Mucosa of stomach (tissue), 1 donor: ENCODE measurements around the gene SHC4.

Source experiments
- H3K27me3 ChIP-seq: one replicate; pipeline ENCODE4 v1.7.0; 2013; ENCODE audit warnings: mild to moderate bottlenecking, low read length; ENCODE audit not compliant: control insufficient read depth, insufficient read depth
- H3K36me3 ChIP-seq: one replicate; pipeline ENCODE4 v1.7.0; 2013; ENCODE audit warnings: low read length; ENCODE audit not compliant: control insufficient read depth, insufficient read depth
- H3K4me1 ChIP-seq: one replicate; pipeline ENCODE4 v1.7.0; 2013; ENCODE audit warnings: mild to moderate bottlenecking, low read length; ENCODE audit not compliant: control insufficient read depth, insufficient read depth
- H3K4me3 ChIP-seq: one replicate; pipeline ENCODE4 v1.7.0; 2013; ENCODE audit warnings: low read length
- H3K9ac ChIP-seq: one replicate; pipeline ENCODE4 v1.7.0; 2013; ENCODE audit warnings: mild to moderate bottlenecking, low read length, moderate library complexity
- H3K9me3 ChIP-seq: one replicate; pipeline ENCODE4 v1.7.0; 2013; ENCODE audit warnings: mild to moderate bottlenecking, low read length, moderate library complexity; ENCODE audit not compliant: control insufficient read depth
- donor health status: Pancreatic carcinoma.

SHC4 gene

DNA sequence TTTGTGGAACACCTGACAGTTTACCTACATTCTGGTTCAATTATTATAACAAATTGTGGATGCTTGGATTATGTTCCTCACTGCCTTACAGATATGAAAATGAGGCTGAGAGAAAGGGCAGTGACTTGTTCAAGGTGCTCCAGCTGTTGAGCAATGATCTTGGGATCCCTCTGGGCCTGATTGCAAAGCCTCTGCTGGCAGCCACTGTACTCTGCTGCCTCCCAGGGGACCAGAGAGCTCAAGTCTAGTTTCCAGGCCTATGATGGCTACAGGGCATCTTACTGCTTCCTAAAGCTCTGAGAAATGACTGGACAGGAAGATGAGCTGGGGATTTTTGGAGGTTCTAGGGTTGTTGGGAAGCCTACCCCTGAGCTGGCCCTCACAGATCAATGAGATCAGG is 2.3 kb upstream of the SHC4 start:
- H3K9me3 ChIP-seq, result no peaks in the 10 kb centered on the region
- no peak overlapping the region for H3K9ac ChIP-seq

DNA sequence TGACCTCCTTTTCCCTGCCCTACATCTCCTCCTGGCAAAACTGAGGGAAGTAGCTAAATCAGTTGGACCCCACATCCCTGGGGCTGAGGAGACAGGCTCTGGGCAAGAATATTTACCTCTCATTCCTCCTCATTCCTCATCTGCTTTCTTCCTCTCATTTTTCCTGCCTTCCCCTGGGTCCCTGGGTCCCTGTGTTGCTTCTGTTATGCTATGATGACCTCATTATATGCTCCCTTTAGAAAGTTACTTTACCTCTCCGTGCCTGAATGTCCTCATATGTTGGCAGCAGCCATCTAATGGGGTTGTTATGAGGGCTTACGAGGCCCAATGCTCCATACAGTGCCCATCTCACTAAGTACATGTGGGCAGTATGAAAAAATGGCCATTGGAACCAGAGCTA is 1.2 kb upstream of the SHC4 start:
- no peaks in the 10 kb centered on the region for H3K9me3 ChIP-seq
- H3K4me1 ChIP-seq, result no peaks in the 10 kb centered on the region
- H3K36me3 ChIP-seq, result no peaks in the 10 kb centered on the region
- peaks cover 23% of the 10 kb centered on the region for H3K27me3 ChIP-seq
- no peak overlapping the region for H3K9ac ChIP-seq
- no peak overlapping the region for H3K4me3 ChIP-seq

More for the DNA sequence above, 2.3 kb upstream of the SHC4 start:
- peaks cover 23% of the 10 kb centered on the region for H3K27me3 ChIP-seq
- no peaks in the 10 kb centered on the region for H3K36me3 ChIP-seq
- no peak overlapping the region for H3K4me3 ChIP-seq
- no peaks in the 10 kb centered on the region for H3K4me1 ChIP-seq

DNA sequence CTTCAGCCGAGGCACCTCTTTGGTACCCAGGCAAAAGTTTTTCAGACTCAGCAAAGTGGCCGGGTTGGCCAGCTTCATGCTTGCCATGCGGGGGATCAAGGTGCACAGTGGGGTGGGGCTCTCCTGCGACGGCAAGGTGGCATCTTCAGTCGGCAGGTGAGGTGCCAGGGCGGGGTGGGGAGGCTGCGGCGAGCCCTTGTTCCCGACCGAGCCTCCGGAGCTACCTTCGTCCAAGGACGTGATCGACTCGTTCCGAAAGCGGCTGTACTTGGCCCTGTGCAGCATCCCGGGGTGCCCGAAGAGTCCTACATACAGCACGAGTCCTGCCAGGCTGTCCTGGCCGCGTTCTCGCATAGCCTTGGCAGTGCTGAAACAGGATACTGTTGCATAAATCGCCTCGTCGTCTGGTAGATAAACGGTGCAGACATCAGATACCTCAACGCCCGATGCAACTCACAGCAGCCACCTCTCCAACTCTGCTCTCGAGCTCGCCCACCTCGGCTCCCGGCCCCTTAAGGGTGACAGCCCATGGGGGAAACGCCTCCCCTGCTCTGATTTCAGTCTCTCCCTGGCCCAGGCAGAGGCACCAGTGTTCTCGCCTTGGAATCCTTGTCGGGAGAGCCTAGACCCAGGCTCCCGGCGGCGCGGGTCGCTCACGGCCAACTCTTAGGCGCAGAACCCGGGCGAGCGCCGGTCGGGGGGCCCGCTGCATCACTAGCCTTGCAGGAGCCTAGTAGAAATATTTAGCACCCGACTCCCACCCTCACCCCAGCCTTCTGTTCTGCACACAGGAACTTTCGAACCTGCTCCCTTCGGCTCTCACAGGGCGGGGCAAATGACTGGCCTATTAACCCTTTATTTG is 826 bp downstream of the SHC4 start:
- Histone ChIP-seq H3K9me3 (no peaks in the 10 kb centered on the region), H3K9ac (no peak overlapping the region), H3K4me3 (no peak overlapping the region), H3K36me3 (no peaks in the 10 kb centered on the region), H3K27me3 (peaks cover 30% of the 10 kb centered on the region), H3K4me1 (no peaks in the 10 kb centered on the region)

DNA sequence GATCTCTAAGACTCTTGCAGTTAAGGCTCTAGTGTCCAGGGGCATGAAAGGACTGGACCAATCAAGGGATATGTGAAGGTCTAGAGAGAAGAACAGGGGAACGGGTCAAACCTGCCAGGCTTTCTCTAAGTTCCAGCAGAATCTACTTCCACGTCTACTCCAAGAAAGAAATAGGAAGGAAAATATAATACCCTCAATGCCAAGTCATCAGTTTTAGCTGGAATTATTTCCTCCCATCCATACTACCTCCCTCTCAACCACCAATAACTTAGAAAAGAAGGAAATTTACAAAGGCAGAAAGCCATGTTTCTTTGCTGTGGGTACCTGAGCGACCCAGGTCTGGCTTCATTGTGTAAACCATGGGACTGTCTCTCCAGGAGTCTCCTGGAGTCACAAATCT is 7.8 kb downstream of the SHC4 start:
- Histone ChIP-seq H3K27me3 (peaks cover 9% of the 10 kb centered on the region), H3K9ac (no peak overlapping the region), H3K4me3 (no peak overlapping the region), H3K36me3 (no peaks in the 10 kb centered on the region), H3K4me1 (no peaks in the 10 kb centered on the region), H3K9me3 (no peaks in the 10 kb centered on the region)

DNA sequence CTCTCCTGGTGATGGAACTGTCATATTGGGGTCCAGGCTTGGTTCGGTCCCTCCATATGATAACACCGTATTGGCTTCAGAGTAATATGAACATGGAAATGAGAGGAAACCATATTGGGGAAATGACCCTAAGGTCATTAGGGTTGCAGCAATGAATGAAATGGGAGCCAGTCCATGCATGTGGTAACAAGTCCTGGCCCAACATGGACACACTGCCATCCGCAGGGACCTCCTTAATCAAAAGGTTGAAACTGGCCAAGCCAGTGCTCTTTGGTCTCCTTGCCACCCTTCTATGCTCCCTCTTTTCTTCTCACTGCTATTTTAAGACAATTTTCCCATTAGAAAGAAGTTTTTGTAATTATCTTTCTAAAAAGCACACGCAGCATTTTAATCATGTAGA is 8.3 kb downstream of the SHC4 start:
- Histone ChIP-seq H3K9me3 (no peaks in the 10 kb centered on the region), H3K36me3 (no peaks in the 10 kb centered on the region), H3K9ac (no peak overlapping the region), H3K4me1 (no peaks in the 10 kb centered on the region), H3K4me3 (no peak overlapping the region), H3K27me3 (peaks cover 9% of the 10 kb centered on the region)

DNA sequence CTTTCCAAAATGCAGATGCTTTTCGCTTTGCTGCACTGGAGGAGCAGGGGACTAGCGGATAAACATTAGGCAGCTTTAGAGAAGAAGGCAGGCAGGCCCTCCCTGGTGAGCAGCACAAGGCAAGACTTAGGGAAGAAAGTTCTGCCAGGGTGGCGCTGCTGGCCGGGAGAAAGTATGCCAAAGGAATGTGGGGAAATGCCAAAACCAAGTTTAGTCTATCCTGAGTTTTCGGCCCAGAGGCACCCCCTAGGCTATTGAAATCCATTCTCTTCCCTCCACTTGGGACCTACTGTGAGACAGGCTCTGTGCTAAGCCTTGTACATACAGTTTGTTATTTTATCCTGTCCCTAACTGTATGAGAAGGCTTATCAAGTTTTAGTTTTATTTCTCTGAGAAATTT is 9.2 kb downstream of the SHC4 start:
- Histone ChIP-seq H3K36me3 (no peaks in the 10 kb centered on the region), H3K4me1 (no peaks in the 10 kb centered on the region), H3K27me3 (peaks cover 9% of the 10 kb centered on the region), H3K9ac (no peak overlapping the region), H3K4me3 (no peak overlapping the region), H3K9me3 (no peaks in the 10 kb centered on the region)

DNA sequence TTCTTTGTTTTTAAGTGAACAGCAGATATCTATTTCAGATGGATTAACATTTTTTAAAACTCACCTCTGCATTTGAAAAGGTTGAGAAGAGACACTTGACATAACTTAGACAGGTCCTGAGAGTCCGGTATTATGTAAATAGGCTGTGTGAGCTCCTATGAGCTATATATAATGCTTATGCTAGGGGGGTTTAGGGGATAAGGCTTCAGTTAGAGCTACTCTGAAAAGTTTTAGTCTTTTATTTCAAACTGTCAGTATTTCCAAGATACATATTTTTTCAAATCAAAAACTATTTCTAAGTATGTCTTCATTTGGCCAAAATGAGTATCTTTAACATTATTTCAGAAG is 16.9 kb downstream of the SHC4 start:
- H3K4me3 ChIP-seq, result no peak overlapping the region
- H3K27me3 ChIP-seq, result no peaks in the 10 kb centered on the region
- no peaks in the 10 kb centered on the region for H3K36me3 ChIP-seq
- H3K9me3 ChIP-seq, result no peaks in the 10 kb centered on the region
- no peaks in the 10 kb centered on the region for H3K4me1 ChIP-seq
- no peak overlapping the region for H3K9ac ChIP-seq

DNA sequence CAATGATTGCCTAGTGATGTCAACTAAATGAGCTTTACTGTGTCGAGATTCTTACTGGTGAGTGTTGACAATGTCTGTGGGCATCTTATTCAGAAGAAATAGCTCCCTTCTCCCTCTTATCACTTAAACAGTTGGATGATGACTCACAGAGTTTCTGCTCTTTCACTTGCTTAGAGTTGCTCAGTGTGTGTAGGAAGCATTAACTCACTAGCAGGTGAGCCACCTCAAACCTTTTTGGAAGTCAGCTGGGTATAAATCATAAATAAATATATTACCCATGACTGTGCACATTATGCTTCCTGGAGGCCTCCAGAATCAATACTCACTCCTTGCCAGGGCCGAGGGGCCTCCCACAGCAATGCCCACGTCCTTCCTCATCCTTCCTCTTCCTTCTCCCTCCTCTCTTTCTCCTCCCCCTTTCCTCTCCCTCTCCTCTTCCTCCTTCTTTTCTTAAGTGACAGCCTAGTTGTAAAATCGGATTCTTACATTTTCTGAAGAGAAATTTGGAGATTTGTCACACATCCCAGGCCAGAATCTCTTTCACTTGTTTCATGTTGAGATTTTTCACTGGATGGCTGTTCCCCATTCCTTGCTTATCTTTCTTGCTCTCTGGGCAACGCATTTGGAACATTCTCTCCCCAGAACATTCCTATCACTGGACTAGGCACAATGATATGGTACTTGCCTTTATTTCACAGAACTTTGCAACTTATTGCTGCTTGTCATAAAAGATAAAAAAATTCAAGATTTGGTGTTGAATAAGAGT is 17.5 kb downstream of the SHC4 start:
- Histone ChIP-seq H3K27me3 (no peaks in the 10 kb centered on the region), H3K9ac (no peak overlapping the region), H3K9me3 (no peaks in the 10 kb centered on the region), H3K4me1 (no peaks in the 10 kb centered on the region), H3K36me3 (no peaks in the 10 kb centered on the region), H3K4me3 (no peak overlapping the region)

DNA sequence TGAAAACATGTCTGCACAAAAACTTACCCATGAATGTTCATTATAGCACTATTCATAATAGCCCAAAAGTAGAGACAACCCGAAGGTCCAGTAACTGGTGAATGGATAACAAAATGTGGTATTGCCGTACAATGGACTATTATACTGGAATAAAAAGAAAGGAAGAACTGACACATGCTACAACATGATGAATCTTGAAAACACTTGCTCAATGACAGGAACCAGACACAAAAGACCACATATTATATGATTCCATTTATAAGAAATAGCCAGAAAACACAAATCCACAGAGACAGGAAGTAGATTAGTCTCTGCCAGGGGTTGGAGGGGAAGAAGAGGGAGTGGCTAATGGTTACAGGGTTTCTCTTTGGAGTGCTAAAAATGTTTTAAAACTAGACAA is 18.3 kb downstream of the SHC4 start:
- Histone ChIP-seq H3K4me1 (no peaks in the 10 kb centered on the region), H3K9ac (no peak overlapping the region), H3K9me3 (no peaks in the 10 kb centered on the region), H3K4me3 (no peak overlapping the region), H3K27me3 (no peaks in the 10 kb centered on the region), H3K36me3 (no peaks in the 10 kb centered on the region)

DNA sequence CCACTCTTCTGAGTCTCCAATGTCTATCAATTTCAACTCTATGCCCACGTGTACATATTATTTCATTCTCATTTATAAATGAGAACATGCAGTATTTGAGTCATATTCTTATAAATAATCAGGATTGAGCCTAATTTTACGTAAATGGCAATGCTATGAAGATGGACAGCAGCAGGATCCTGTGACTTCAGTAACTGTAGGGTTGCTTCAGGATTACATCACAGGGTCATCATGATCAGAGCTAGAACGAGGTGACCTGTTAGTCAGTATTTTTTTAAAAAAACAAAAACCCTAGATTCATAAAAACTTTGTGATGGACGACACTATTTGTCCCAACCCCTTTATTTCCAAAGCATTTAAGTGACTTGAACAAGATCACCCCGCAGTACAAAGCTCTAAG is 21.8 kb downstream of the SHC4 start:
- no peaks in the 10 kb centered on the region for H3K9me3 ChIP-seq
- no peak overlapping the region for H3K4me3 ChIP-seq

DNA sequence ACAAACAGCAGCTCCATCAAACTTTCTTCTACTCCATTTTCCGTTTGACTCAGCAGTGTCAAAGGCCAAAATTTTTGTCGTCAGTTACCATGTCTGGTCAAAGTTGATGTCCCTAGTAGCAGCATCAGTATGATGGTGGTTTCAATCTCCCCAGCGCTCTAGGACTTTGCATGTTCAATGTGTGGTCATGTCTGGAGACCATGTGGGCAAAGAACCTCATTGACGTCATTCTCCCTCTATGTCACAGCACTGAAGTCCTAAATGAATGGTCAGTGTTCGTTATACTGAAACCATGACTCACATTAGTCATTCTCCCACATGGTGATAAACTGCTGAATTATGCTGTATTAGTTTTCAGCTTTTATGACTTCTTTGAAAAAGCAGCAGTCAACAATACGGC is 23.2 kb downstream of the SHC4 start:
- no peaks in the 10 kb centered on the region for H3K27me3 ChIP-seq
- no peak overlapping the region for H3K9ac ChIP-seq
- no peaks in the 10 kb centered on the region for H3K4me1 ChIP-seq
- no peaks in the 10 kb centered on the region for H3K36me3 ChIP-seq
- H3K9me3 ChIP-seq, result no peaks in the 10 kb centered on the region
- H3K4me3 ChIP-seq, result no peak overlapping the region

More for the DNA sequence above, 21.8 kb downstream of the SHC4 start:
- H3K9ac ChIP-seq, result no peak overlapping the region
- H3K27me3 ChIP-seq, result no peaks in the 10 kb centered on the region
- H3K4me1 ChIP-seq, result no peaks in the 10 kb centered on the region
- no peaks in the 10 kb centered on the region for H3K36me3 ChIP-seq

DNA sequence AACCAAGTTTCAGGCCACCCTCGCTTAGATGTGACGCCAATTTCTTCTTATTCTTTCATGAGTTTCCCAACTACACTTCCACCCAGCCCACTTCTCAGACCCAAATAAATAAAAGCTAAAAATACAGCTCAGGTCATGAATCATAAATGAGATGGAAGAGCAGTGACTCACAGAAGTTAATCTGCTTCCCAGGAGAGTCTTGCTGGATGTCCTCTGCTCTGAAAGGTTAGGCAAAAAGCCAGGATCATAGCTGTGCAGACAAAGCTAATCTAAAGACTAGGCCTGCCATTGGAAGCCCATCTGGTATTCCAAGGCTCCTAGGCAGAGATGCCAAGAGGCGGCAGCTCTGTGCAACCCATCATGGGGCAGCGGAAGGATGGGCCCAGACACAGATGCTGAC is 24.1 kb downstream of the SHC4 start:
- no peaks in the 10 kb centered on the region for H3K4me1 ChIP-seq

More for the DNA sequence above, 24.1 kb downstream of the SHC4 start:
- H3K36me3 ChIP-seq, result no peaks in the 10 kb centered on the region
- no peak overlapping the region for H3K9ac ChIP-seq
- H3K4me3 ChIP-seq, result no peak overlapping the region
- H3K9me3 ChIP-seq, result no peaks in the 10 kb centered on the region
- H3K27me3 ChIP-seq, result no peaks in the 10 kb centered on the region
